ENCODE measurements around the gene MCF2L.

GRCh38 chr13:112994084-112994780 is 25.2 kb downstream of the MCF2L start:
- no peak for TF ChIP-seq POLR2A (IDR thresholded peaks at IDR 0.05; ENCODE audit: low read depth, low read length)
- TF ChIP-seq POLR2AphosphoS5 (IDR thresholded peaks at IDR 0.05; ENCODE audit: low read depth, low read length), result no peak
- TF ChIP-seq TAF1 (IDR thresholded peaks at IDR 0.05; ENCODE audit: borderline replicate concordance, low read depth, low read length), result no peak
